HG03159 (cell line): ENCODE measurements around the gene PDCD1.
A peak's percentile ranks its signal among the peaks of the same experiment; 100 is the strongest.

Experiments
- ATAC-seq: cut with Tn5 transposase; IDR thresholded peaks from one replicate; pipeline ENCODE4 v1.9.1; 2021; ENCODE audit warnings: mild to moderate bottlenecking, moderate library complexity; ENCODE audit not compliant: unreplicated experiment

The PDCD1 gene

DNA sequence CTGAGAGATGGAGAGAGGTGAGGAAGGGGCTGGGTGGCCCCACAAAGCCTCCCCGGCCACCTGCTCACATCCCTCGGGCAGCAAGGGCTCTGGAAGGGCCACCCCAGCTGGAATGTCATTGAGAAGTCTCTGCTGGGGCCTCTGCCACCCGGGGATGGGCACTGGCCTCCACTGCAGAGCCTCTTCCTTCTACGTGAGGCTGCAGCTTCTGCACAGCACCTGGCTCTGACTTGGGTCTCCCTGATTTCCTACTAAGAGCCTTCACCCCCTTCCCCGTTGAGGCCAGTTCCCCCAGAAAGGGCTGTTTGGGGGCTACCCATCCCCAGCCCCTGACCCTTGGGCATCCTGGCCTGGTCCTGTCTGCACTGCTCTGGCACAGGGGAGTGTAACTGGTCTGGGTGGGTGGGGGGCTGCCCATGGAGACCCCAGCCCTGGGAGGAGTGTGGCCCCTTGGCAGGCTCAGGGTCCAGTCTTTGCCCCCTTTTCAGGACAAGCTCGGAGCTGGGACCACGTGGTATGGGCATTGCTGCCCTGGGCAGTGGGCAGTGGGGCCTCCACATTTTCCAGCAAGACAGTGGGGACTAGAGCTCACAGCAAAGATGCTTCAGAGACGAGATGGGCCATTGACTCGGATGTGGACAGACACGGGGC, 5.6 kb downstream of the PDCD1 start:
- no peak for ATAC-seq

- no peak for ATAC-seq
Observed at GRCh38 chr2:241852116-241852980, 6.3 kb downstream of the PDCD1 start.

DNA sequence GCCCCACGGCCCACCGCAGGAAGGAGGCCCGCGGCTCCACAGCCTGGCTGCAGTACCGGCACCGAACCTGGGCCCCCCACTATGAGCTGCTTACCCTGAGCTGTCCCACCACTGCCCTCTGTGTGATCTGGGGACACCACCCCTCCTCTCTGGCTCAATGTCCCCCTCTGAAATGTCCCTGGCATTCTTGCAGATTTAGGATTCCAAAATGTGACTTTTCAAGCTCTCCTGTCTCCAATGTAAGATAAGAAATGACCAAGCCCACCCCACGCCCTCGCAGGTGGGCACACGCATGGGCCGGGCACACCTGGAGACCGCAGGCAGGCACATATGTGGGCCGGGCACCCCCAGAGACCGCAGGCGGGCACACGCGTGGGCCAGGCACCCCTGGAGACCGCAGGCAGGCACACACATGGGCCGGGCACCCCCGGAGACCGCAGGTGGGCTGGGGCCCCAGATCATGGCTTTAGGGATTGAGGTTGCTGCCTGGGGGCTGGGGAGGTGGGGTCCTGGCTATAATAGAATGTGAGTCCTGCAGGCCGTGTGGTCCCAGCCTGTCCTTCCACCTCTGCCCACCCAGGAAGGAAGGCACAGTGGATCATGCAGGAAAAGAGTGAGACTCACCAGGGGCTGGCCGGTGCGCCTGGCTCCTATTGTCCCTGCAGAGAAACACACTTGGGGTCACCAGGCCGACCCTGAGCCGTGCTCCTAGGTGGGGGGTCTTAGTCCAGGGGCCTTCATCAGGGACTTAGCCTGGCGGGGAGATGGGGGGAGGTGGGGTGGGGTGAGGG, 7.2 kb downstream of the PDCD1 start:
- no peak for ATAC-seq

DNA sequence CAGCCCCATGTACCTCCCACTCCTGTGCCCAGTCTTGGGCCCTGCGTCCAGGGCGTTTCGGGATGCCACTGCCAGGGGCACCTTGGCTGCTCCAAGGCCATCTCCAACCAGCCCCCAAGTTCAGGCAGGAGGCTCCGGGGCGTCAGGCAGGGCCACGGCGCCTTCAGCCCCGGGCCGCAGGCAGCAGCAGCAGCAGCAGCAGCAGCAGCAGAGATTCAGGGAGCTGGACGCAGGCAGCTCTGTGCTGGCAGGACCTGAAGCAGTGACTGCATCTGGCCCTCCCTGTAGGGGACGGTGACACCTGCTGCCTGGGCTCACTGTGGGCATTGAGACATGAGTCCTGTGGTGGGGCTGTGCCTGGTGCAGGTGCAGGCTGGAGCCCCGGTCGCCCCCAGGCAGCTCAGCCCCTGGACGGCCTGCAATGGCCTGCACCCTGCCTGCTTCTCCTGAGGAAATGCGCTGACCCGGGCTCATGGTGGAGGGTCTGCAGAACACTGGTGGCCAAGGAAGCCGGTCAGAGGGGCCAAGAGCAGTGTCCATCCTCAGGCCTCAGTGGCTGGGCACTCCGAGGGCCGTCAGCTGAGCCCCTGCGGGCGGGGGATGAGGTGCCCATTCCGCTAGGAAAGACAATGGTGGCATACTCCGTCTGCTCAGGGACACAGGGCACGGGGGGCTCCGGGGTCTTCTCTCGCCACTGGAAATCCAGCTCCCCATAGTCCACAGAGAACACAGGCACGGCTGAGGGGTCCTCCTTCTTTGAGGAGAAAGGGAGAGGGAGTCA, 8.0 kb downstream of the PDCD1 start:
- ATAC-seq, result no peak

- no peak for ATAC-seq
Observed at GRCh38 chr2:241849616-241850543, 8.8 kb downstream of the PDCD1 start.

GRCh38 chr2:241848761-241849615, 9.7 kb downstream of the PDCD1 start:
- no peak for ATAC-seq

GRCh38 chr2:241846406-241846805, 12.3 kb downstream of the PDCD1 start:
- no peak for ATAC-seq

GRCh38 chr2:241844831-241845578, 13.7 kb downstream of the PDCD1 start:
- ATAC-seq, result no peak

DNA sequence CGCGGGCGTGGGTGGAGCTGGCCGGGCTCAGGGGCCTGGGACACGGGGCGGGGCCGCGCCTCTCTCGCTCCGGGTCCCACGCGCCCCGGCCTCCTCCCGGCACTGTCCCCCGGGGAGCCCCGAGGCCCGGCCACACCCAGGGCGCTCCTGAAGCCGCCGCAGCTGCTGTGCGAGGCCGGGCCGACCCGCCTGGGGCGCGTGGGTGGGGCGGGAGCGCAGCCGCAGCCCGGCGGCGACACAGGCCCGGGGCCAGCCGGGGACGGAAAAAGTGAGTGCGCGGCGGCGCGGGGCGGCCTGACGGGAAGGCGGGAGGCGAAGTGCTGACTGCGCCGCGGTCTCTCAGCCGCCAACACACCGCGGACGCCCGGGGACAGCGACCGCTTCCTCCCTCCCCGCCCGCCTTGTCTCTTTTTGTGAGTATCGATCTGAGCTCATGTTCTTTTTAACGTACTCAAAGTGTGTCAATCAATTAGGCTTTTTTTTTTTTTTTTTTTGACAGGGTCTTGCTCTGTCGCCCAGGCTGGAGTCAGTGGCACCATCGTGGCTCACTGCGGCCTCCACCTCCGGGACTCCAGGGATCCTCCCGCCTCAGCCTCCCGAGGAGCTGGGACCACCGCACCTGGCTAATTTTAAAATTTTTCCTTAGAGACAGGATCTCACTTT, 14.5 kb downstream of the PDCD1 start:
- peak; percentile 72 for ATAC-seq

DNA sequence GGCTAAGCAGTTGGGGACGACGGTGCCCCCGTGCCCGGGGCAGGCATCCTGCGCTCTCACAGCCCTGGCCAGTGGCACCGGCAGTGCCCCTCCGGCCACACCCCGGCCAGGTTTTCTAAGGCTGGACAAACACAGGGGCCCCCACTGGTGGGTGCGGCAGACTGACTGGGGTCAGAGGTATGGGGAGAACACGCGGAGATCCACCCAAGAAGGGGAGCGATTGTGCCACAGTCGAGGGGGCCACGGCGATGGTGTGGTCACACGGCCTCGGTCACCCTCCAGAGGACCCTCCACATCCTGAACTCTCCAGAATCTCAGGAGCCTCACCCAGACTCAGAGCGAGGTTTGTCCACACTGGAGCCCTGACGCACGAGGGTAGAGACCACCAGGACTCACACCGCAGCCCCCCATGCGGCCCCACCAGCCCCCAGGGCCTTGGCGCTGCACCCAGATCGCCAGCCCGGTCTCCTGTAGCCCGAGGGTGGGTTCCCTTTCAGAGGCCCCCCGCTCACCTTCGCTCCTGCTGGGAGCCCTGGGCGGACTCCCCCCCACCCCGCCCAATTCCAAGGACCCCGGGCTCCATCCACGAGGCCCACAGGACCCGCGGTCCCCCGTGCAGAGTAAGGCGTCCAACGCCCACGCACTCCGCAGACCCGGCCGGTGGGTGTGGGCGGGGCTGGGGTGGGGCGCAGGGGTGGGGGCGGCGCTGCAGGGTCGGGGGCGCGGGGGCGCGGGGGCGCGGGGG, 15.2 kb downstream of the PDCD1 start:
- no peak for ATAC-seq

GRCh38 chr2:241842620-241843211, 16.0 kb downstream of the PDCD1 start:
- ATAC-seq, result no peak

DNA sequence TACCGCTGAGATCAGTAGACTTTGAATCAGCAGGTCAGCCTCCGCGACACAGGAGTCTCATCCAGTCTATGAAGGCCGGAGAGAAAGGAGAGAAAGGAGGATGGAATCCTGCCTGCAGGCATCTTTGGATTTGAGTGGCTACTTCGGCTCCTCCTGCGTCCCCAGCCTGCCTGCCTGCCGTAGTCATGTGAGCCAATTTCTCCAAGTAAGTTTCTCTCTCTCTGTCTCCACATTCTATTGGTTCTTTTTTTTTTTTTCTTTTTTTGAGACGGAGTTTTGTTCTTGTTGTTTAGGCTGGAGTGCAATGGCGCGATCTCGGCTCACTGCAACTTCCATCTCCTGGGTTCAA, 16.7 kb downstream of the PDCD1 start:
- no peak for ATAC-seq

DNA sequence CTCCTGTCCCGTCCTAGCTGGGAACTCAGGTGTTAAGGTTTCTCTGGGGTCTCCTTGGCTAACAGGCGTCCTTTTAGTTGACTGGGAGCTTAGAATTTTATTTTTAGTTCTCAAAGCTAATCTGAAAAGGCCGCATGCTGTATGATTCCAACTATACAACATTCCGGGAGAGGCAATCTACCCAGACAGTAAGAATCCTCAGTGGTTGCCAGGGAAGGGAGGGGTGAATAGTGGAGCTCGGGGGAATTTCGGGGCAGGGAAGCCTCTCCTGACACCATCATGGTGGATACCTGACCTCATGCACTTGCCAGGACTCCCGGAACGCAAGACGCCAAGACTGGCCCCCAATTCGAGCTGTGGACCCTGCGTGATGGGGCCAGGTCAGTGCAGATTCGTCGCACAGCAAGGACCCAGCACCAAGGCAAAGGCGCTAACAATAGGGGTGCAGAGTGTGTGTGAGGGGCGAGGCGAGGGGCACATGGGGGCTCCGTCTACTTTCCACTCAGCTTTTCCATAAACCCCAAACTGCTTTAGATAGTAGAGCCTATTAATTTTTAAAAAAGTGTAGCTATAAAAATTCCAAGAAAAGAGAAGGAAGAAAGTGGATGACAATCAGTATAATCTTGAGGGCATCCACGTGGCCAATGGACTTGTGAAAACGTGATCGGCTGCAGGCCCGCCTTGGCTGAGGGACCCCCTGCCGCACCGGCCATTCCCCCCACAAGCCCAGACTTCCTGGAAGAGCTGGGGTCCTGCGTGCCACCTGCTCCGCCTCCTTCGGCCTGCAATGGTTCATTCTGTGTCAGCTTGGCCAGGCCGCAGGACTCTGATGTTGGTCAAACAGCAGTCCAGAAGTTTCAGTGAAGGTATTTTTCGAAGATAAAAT, 17.3 kb downstream of the PDCD1 start:
- no peak for ATAC-seq

GRCh38 chr2:241837197-241837965, 21.3 kb downstream of the PDCD1 start:
- ATAC-seq, result no peak

- ATAC-seq, result no peak
Observed at GRCh38 chr2:241836292-241836691, 22.4 kb downstream of the PDCD1 start.
